H1 (cell line): ENCODE results near the gene CHST3. TPM values are rescaled to one million over a fixed set of nuclear protein-coding genes. Genes with fewer than 3 reads are reported as not detected.

Experiments
- CTCF ChIA-PET: fragments of 300-600 bp; sonication (Branson Sonifier 250); formaldehyde crosslinking; loops from one replicate; lab custom pipeline; 2021; ENCODE audit not compliant: partially characterized antibody; lab: Charles Lee
- POLR2A ChIA-PET: fragments of 300-600 bp; sonication (Branson Sonifier 250); formaldehyde crosslinking; loops from one replicate; lab custom pipeline; 2021; ENCODE audit warnings: inconsistent platforms; ENCODE audit not compliant: partially characterized antibody; lab: Charles Lee
- DNase-seq, 2 experiments: peaks; one replicate each; pipeline versions ENCODE4 v3.0.0 to v3.0.0-alpha.2; 2010 to 2022; ENCODE audit warnings: low spot score in 2 of 2, low read depth in 1 of 2, mixed read lengths in 1 of 2
- FAIRE-seq: peaks from 2 replicates; lab custom pipeline; 2011; peaks lifted over from hg19 to GRCh38; lab: Jason Lieb, UNC
- H2AFZ ChIP-seq: 2 replicates; pipeline ENCODE4 v1.8.1; 2012; ENCODE audit warnings: low read length, inconsistent platforms
- H2AK5ac ChIP-seq: 2 replicates; pipeline ENCODE4 v1.6.1; 2013; ENCODE audit warnings: low read depth, low read length
- H2BK120ac ChIP-seq: replicated peaks from 2 replicates; pipeline ENCODE3; 2013; ENCODE audit warnings: low read depth, low read length, inconsistent platforms
- H2BK12ac ChIP-seq: 2 replicates; pipeline ENCODE4 v1.6.1; 2013; ENCODE audit warnings: low read depth, low read length
- H2BK15ac ChIP-seq: 2 replicates; pipeline ENCODE4 v1.6.1; 2013; ENCODE audit warnings: low read length
- H2BK20ac ChIP-seq: 2 replicates; pipeline ENCODE4 v1.6.1; 2013; ENCODE audit warnings: low read length
- H2BK5ac ChIP-seq: 2 replicates; pipeline ENCODE4 v1.6.1; 2013; ENCODE audit warnings: low read depth, low read length
- H3K14ac ChIP-seq: 2 replicates; pipeline ENCODE4 v1.6.1; 2013; ENCODE audit warnings: inconsistent platforms; ENCODE audit not compliant: insufficient read length
- H3K18ac ChIP-seq: 2 replicates; pipeline ENCODE4 v1.6.1; 2013; ENCODE audit warnings: low read length; ENCODE audit errors: extremely low read depth
- H3K23ac ChIP-seq: 2 replicates; pipeline ENCODE4 v1.6.1; 2013; ENCODE audit warnings: inconsistent platforms; ENCODE audit not compliant: insufficient read length
- H3K23me2 ChIP-seq: 2 replicates; pipeline ENCODE4 v1.6.1; 2013; ENCODE audit warnings: low read depth, low read length
- H3K27ac ChIP-seq: 2 replicates; pipeline ENCODE4 v1.6.1; 2011; ENCODE audit warnings: low read depth, low read length, inconsistent platforms
- H3K27me3 ChIP-seq, 4 experiments: replicated peaks in 1 of 4; 1 replicate in 1 of 4; 2 replicates in 3 of 4; pipeline versions ENCODE4 v1.6.1 to v1.8.1; 2011 to 2013; ENCODE audit warnings: low read length in 3 of 4, mild to moderate bottlenecking in 3 of 4, inconsistent platforms in 2 of 4, mixed read lengths in 2 of 4, moderate library complexity in 1 of 4; ENCODE audit not compliant: control insufficient read depth in 3 of 4, insufficient read depth in 3 of 4; ENCODE audit errors: extremely low read depth in 1 of 4
- H3K36me3 ChIP-seq, 4 experiments: 2 replicates each; pipeline versions ENCODE4 v1.6.1 to v1.8.1; 2011 to 2013; ENCODE audit warnings: mild to moderate bottlenecking in 4 of 4, low read length in 3 of 4, moderate library complexity in 2 of 4, control low read depth in 1 of 4, inconsistent platforms in 1 of 4; ENCODE audit not compliant: insufficient read depth in 4 of 4, control insufficient read depth in 2 of 4
- H3K4ac ChIP-seq: replicated peaks from 2 replicates; pipeline ENCODE3; 2013; ENCODE audit warnings: low read length, low read depth, mixed read lengths, inconsistent platforms; ENCODE audit not compliant: insufficient read length
- H3K4me1 ChIP-seq, 4 experiments: replicated peaks in 1 of 4; 1 replicate in 1 of 4; 2 replicates in 3 of 4; pipeline versions ENCODE4 v1.6.1 to v1.8.1; 2011 to 2013; ENCODE audit warnings: low read length in 3 of 4, inconsistent platforms in 2 of 4, mixed read lengths in 1 of 4; ENCODE audit not compliant: insufficient read depth in 4 of 4, control insufficient read depth in 3 of 4
- H3K4me2 ChIP-seq, 2 experiments: 2 replicates each; pipeline versions ENCODE4 v1.6.1 to v1.8.1; 2011 to 2013; ENCODE audit warnings: low read depth in 2 of 2, low read length in 2 of 2, control low read depth in 1 of 2, inconsistent platforms in 1 of 2, mild to moderate bottlenecking in 1 of 2; ENCODE audit not compliant: insufficient read depth in 1 of 2
- H3K4me3 ChIP-seq, 4 experiments: fragments of 200-600, 300-600 bp in 1 of 4; sonication (generic), shearing (Covaris generic), sonication (Bioruptor Twin) in 1 of 4; 2 replicates each; pipeline versions ENCODE4 v1.5.1 to v1.8.1; 2011 to 2016; ENCODE audit warnings: low read length in 4 of 4, low read depth in 3 of 4, control low read depth in 2 of 4, inconsistent platforms in 2 of 4, mild to moderate bottlenecking in 2 of 4, mixed read lengths in 1 of 4, moderate library complexity in 1 of 4; ENCODE audit not compliant: insufficient read depth in 2 of 4; ENCODE audit errors: extremely low read depth in 1 of 4
- H3K56ac ChIP-seq: replicated peaks from 2 replicates; pipeline ENCODE3; 2013; ENCODE audit warnings: low read depth, mild to moderate bottlenecking, mixed read lengths, low read length, inconsistent platforms; ENCODE audit not compliant: insufficient read length
- H3K79me1 ChIP-seq: 2 replicates; pipeline ENCODE4 v1.6.1; 2013; ENCODE audit warnings: low read depth, low read length, control low read depth
- H3K79me2 ChIP-seq, 2 experiments: 2 replicates each; pipeline versions ENCODE4 v1.6.1 to v1.8.1; 2012 to 2013; ENCODE audit warnings: low read length in 2 of 2, mild to moderate bottlenecking in 2 of 2, inconsistent platforms in 1 of 2; ENCODE audit not compliant: insufficient read depth in 2 of 2, control insufficient read depth in 1 of 2
- H3K9ac ChIP-seq, 4 experiments: replicated peaks in 1 of 4; 1 replicate in 1 of 4; 2 replicates in 3 of 4; pipeline versions ENCODE4 v1.6.1 to v1.8.1; 2011 to 2013; ENCODE audit warnings: low read depth in 3 of 4, low read length in 3 of 4, control low read depth in 2 of 4, mild to moderate bottlenecking in 2 of 4, moderate library complexity in 2 of 4, inconsistent platforms in 1 of 4; ENCODE audit errors: extremely low read depth in 1 of 4
- H3K9me3 ChIP-seq, 2 experiments: 2 replicates each; pipeline versions ENCODE4 v1.6.1 to v1.8.1; 2012 to 2013; ENCODE audit warnings: mild to moderate bottlenecking in 2 of 2, moderate library complexity in 2 of 2, control low read depth in 1 of 2, inconsistent platforms in 1 of 2, low read depth in 1 of 2, low read length in 1 of 2, mixed read lengths in 1 of 2; ENCODE audit not compliant: insufficient read depth in 2 of 2
- H4K20me1 ChIP-seq, 2 experiments: replicated peaks in 1 of 2; 2 replicates each; pipeline versions ENCODE3 to v1.8.1; 2011 to 2013; ENCODE audit warnings: inconsistent platforms in 2 of 2, low read length in 2 of 2, mild to moderate bottlenecking in 1 of 2; ENCODE audit not compliant: insufficient read depth in 2 of 2, control insufficient read depth in 1 of 2
- H4K5ac ChIP-seq: 2 replicates; pipeline ENCODE4 v1.6.1; 2013; ENCODE audit warnings: low read length, low read depth, mixed read lengths, inconsistent platforms; ENCODE audit not compliant: insufficient read length
- H4K8ac ChIP-seq: 2 replicates; pipeline ENCODE4 v1.8.0; 2013; ENCODE audit warnings: mild to moderate bottlenecking, moderate library complexity, low read length, inconsistent platforms; ENCODE audit not compliant: insufficient read depth; ENCODE audit errors: extremely low read depth
- H4K91ac ChIP-seq: replicated peaks from 2 replicates; pipeline ENCODE3; 2013; ENCODE audit warnings: low read length, mixed read lengths, inconsistent platforms; ENCODE audit not compliant: insufficient read length
- CBX8 ChIP-seq: fragments of 300-800, 300-1000 bp; sonication (generic); IDR thresholded peaks from 2 replicates; pipeline ENCODE4 v1.7.1; 2016; ENCODE audit warnings: low read depth, low read length, borderline replicate concordance
- CTCF ChIP-seq, 3 experiments: IDR thresholded peaks; 1 replicate in 2 of 3; 2 replicates in 1 of 3; pipeline versions ENCODE4 v1.5.1 to v1.6.1; 2011; ENCODE audit warnings: low read length in 3 of 3, mild to moderate bottlenecking in 3 of 3, inconsistent platforms in 2 of 3, low read depth in 1 of 3, moderate library complexity in 1 of 3; ENCODE audit not compliant: insufficient read depth in 1 of 3; ENCODE audit errors: control extremely low read depth in 1 of 3
- RAD21 ChIP-seq, 2 experiments: IDR thresholded peaks in 1 of 2; conservative IDR thresholded peaks in 1 of 2; 2 replicates each; pipeline ENCODE4 v1.6.1; 2011; ENCODE audit warnings: low read depth in 2 of 2, low read length in 2 of 2, improper control_type of control experiment in 1 of 2, inconsistent platforms in 1 of 2, mild to moderate bottlenecking in 1 of 2, moderate library complexity in 1 of 2
- SUZ12 ChIP-seq: fragments of 200-600 bp; sonication (generic); IDR thresholded peaks from 2 replicates; pipeline ENCODE4 v1.6.1; 2012; ENCODE audit warnings: mild to moderate bottlenecking, inconsistent platforms, low read length, moderate library complexity, mixed read lengths
- WGBS, 2 experiments: shearing (Covaris generic) in 1 of 2; methylation state at CpG; one replicate each; pipeline versions ENCODE4 v1.1.6 to v1.1.7; 2013 to 2015; ENCODE audit warnings: low lambda C conversion rate in 2 of 2, mixed read lengths in 2 of 2, inconsistent platforms in 1 of 2, low coverage in 1 of 2, missing lambda C conversion rate in 1 of 2; ENCODE audit not compliant: insufficient replicate concordance in 2 of 2, insufficient coverage in 1 of 2, insufficient read length in 1 of 2; ENCODE audit errors: extremely low coverage in 1 of 2, missing lambda C conversion rate in 1 of 2; 5-methylcytosine and 5-hydroxymethylcytosine counted together
- polyA plus RNA-seq, 7 experiments: library from polyadenylated mRNA; depleted of rRNA in 3 of 7; stranded (reverse) in 5 of 7; unstranded in 2 of 7; fragments of >200 nt in 5 of 7; fragments of 200-250 nt in 2 of 7; gene quantifications; 1 replicate in 5 of 7; 2 replicates in 1 of 7; 4 replicates in 1 of 7; pipeline versions ENCODE4 v1.2.1 to v1.2.3, GENCODE V29; 2011 to 2013; ENCODE audit warnings: missing spikeins in 2 of 7, mixed read lengths in 2 of 7
- total RNA-seq: library from RNA; stranded (reverse); fragmentation: NEBNext Ultra II Directional; extraction: Animal tissue kit (Norgen Biotek cat#: 25700); gene quantifications from 2 replicates; pipeline ENCODE4 v1.2.1, GENCODE V29; 2021

CHST3 gene
- total and polyA plus RNA-seq, 2 of the 8 experiments (the other 6 are each of a cell fraction or from before 2014, with no cell fraction given) = 2.0 to 5.8 TPM

GRCh38 chr10:72061491-72061890 lies 97.3 kb downstream of the CHST3 start:
- H2BK120ac ChIP-seq = no peak overlapping the region
- FAIRE-seq = no peak
- peaks cover 0 to 3% of the 10 kb centered on the region in 2 experiments for H4K20me1 ChIP-seq
- H3K9ac ChIP-seq = no peak overlapping the region
- H3K14ac ChIP-seq = no peak overlapping the region
- no peak overlapping the region for H2BK20ac ChIP-seq
- H2BK5ac ChIP-seq = 0 out of 2 replicates have a peak overlapping the region, but pooled peaks have one; percentile 18
- POLR2A ChIA-PET = interaction anchor here (2.0 kb wide), 1 partner anchor 211 kb away, joined by 5 read pairs; the partner anchor contains the start of gene DDIT4
- peak in 1 of 2 experiments; percentile 71 for DNase-seq
- no peak overlapping the region for H3K23ac ChIP-seq
- no peak overlapping the region for H4K5ac ChIP-seq
- no peak overlapping the region; the same call in 1 of the 2 replicates for H4K8ac ChIP-seq
- H3K36me3 ChIP-seq = no peaks in the 10 kb centered on the region
- 70% methylated on average over 5 of the region's 5 CpGs; no CpG with 5 or more reads in 1 of the 2 experiments for WGBS, 2 experiments
- no peak overlapping the region for H3K27ac ChIP-seq
- peak overlapping the region; percentile 50 for H3K4ac ChIP-seq
- H2BK12ac ChIP-seq = peak overlapping the region; percentile 60; the same call in 1 of the 2 replicates
- H3K4me3 ChIP-seq = no peak overlapping the region
- H3K9me3 ChIP-seq = no peaks in the 10 kb centered on the region
- H3K4me1 ChIP-seq = peaks cover 0 to 9% (median 7%) of the 10 kb centered on the region in 4 experiments; a peak in 4 of 7 replicates
- H3K27me3 ChIP-seq = no peaks in the 10 kb centered on the region
- H2BK15ac ChIP-seq = peak overlapping the region; percentile 46; the same call in 1 of the 2 replicates
- no peaks in the 10 kb centered on the region for H3K79me2 ChIP-seq
- no peaks in the 10 kb centered on the region for H3K79me1 ChIP-seq
- no peak overlapping the region for H2AFZ ChIP-seq
- H3K18ac ChIP-seq = no peak overlapping the region
- no peak overlapping the region for H4K91ac ChIP-seq
- CTCF ChIA-PET = interaction anchor here (0.6 to 8.2 kb wide), 25 partner anchors 9 to 1256 kb away, joined by 3 to 77 read pairs (median 4); partner anchors contain the start of gene SPOCK2
- no peaks in the 10 kb centered on the region for H3K23me2 ChIP-seq
- no peak overlapping the region for H3K56ac ChIP-seq
- H2AK5ac ChIP-seq = no peak overlapping the region
- H3K4me2 ChIP-seq = no peak overlapping the region
- no peak for TF ChIP-seq CBX8
- peak; percentile 64 to 74 for TF ChIP-seq RAD21 (IDR thresholded peaks at IDR 0.05 in 1 of 2, conservative IDR thresholded peaks at IDR 0.05 in 1 of 2; ENCODE audit: low read depth in 2 of 2, low read length in 2 of 2)
- TF ChIP-seq SUZ12 = no peak
- peak; percentile 70 to 76 (median 71) for TF ChIP-seq CTCF (IDR thresholded peaks at IDR 0.05; ENCODE audit: control extremely low read depth in 1 of 3, insufficient read depth in 1 of 3, low read depth in 1 of 3, low read length in 3 of 3)
